ENCODE data around the gene RTL5. TPM values are rescaled to one million over a fixed set of nuclear protein-coding genes. Genes with fewer than 3 reads are reported as not detected.
A peak's percentile ranks its signal among the peaks of the same experiment; 100 is the strongest.

RTL5 gene
- total and polyA plus RNA-seq, 10 of the 15 experiments (the other 5 are each of a cell fraction or from before 2014, with no cell fraction given): under 0.01 to 0.10 (median 0.03) TPM; not detected in 5

GRCh38 chrX:72169008-72169728 lies 37.5 kb upstream of the RTL5 start:
- no peak for FAIRE-seq
- in situ Hi-C loops (cut with MboI) (no loop called here), intact Hi-C loops (cut with micrococcal nuclease; ENCODE audit: unreplicated experiment) (no loop called here)
- no peaks in the 10 kb centered on the region for H3K4me1 ChIP-seq (ENCODE audit: control insufficient read depth, insufficient read depth, low read length)
- H3K4me3 ChIP-seq: no peak overlapping the region
- ChIA-PET SMC1A (ENCODE audit: uncharacterized antibody, unreplicated experiment) (no interaction called here), CTCF (no interaction called here), POLR2A (no interaction called here), RAD21 (ENCODE audit: unreplicated experiment) (no interaction called here)
- WGBS (ENCODE audit: insufficient coverage, insufficient replicate concordance, low lambda C conversion rate, missing lambda C conversion rate): 20% methylated on average over 6 of the region's 6 CpGs
- no peaks in the 10 kb centered on the region for H3K79me2 ChIP-seq (ENCODE audit: control insufficient read depth, insufficient read depth, low read length)
- no peaks in the 10 kb centered on the region for H3K36me3 ChIP-seq (ENCODE audit: control insufficient read depth in 2 of 2, insufficient read depth in 2 of 2, low read length in 1 of 2)
- H3K9me3 ChIP-seq (replicated peaks; ENCODE audit: control insufficient read depth, insufficient read depth, low read length): no peaks in the 10 kb centered on the region
- no peaks in the 10 kb centered on the region for H3K27me3 ChIP-seq (replicated peaks in 1 of 2; ENCODE audit: control insufficient read depth in 2 of 2, insufficient read depth in 2 of 2, low read length in 1 of 2)
- no peak for DNase-seq (ENCODE audit: low read depth, low spot score)
- H3K9ac ChIP-seq (ENCODE audit: control insufficient read depth, insufficient read depth, low read length): no peak overlapping the region
- no peak overlapping the region for H3K27ac ChIP-seq (ENCODE audit: control insufficient read depth, insufficient read depth)
- ATAC-seq: no peak
- no peaks in the 10 kb centered on the region for H4K20me1 ChIP-seq (ENCODE audit: control insufficient read depth, insufficient read depth)
- no peak for TF ChIP-seq NR2C2 (IDR thresholded peaks at IDR 0.05; ENCODE audit: borderline replicate concordance, control insufficient read depth, insufficient read length, low read depth)
- no peak for TF ChIP-seq E2F4 (IDR thresholded peaks at IDR 0.05; ENCODE audit: low read depth, low read length)
- no peak for TF ChIP-seq SMAD1 (IDR thresholded peaks at IDR 0.05; ENCODE audit: low read depth, partially characterized antibody)
- no peak for TF ChIP-seq CEBPZ (IDR thresholded peaks at IDR 0.05; ENCODE audit: low read depth, low read length)
- TF ChIP-seq EED (IDR thresholded peaks at IDR 0.05; ENCODE audit: low read depth): no peak
- no peak for TF ChIP-seq MXI1 (IDR thresholded peaks at IDR 0.05; ENCODE audit: low read depth, low read length)
- TF ChIP-seq PAX8 (IDR thresholded peaks at IDR 0.05): no peak
- TF ChIP-seq MEF2B (IDR thresholded peaks at IDR 0.05; ENCODE audit: partially characterized antibody, poor library complexity, severe bottlenecking): no peak
- TF ChIP-seq DPF2 (IDR thresholded peaks at IDR 0.05): no peak
- no peak for TF ChIP-seq POLR2AphosphoS2 (IDR thresholded peaks at IDR 0.05; ENCODE audit: low read depth, low read length)
- TF ChIP-seq ZNF274 (IDR thresholded peaks at IDR 0.05; ENCODE audit: insufficient read depth, insufficient read length): no peak
- TF ChIP-seq SREBF2 (IDR thresholded peaks at IDR 0.05; ENCODE audit: low read length): no peak
- no peak for TF ChIP-seq MTA2 (IDR thresholded peaks at IDR 0.05; ENCODE audit: low read depth)
- TF ChIP-seq, protein P1, sequence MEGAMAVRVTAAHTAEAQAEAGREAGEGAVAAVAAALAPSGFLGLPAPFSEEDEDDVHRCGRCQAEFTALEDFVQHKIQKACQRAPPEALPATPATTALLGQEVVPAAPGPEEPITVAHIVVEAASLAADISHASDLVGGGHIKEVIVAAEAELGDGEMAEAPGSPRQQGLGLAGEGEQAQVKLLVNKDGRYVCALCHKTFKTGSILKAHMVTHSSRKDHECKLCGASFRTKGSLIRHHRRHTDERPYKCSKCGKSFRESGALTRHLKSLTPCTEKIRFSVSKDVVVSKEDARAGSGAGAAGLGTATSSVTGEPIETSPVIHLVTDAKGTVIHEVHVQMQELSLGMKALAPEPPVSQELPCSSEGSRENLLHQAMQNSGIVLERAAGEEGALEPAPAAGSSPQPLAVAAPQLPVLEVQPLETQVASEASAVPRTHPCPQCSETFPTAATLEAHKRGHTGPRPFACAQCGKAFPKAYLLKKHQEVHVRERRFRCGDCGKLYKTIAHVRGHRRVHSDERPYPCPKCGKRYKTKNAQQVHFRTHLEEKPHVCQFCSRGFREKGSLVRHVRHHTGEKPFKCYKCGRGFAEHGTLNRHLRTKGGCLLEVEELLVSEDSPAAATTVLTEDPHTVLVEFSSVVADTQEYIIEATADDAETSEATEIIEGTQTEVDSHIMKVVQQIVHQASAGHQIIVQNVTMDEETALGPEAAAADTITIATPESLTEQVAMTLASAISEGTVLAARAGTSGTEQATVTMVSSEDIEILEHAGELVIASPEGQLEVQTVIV (IDR thresholded peaks at IDR 0.05; ENCODE audit: borderline replicate concordance, partially characterized antibody): no peak
- H3K4me2 ChIP-seq (ENCODE audit: control insufficient read depth, insufficient read depth): no peak overlapping the region
- no TSS peak for BruUV-seq (replicated peaks)
- peak overlapping the region; percentile 26; the same call in 1 of the 2 replicates for H2AFZ ChIP-seq (ENCODE audit: control insufficient read depth, low read depth, low read length)

Data from GM12878 (cell line).